ENCODE measurements around the gene PGGHG.

DNA sequence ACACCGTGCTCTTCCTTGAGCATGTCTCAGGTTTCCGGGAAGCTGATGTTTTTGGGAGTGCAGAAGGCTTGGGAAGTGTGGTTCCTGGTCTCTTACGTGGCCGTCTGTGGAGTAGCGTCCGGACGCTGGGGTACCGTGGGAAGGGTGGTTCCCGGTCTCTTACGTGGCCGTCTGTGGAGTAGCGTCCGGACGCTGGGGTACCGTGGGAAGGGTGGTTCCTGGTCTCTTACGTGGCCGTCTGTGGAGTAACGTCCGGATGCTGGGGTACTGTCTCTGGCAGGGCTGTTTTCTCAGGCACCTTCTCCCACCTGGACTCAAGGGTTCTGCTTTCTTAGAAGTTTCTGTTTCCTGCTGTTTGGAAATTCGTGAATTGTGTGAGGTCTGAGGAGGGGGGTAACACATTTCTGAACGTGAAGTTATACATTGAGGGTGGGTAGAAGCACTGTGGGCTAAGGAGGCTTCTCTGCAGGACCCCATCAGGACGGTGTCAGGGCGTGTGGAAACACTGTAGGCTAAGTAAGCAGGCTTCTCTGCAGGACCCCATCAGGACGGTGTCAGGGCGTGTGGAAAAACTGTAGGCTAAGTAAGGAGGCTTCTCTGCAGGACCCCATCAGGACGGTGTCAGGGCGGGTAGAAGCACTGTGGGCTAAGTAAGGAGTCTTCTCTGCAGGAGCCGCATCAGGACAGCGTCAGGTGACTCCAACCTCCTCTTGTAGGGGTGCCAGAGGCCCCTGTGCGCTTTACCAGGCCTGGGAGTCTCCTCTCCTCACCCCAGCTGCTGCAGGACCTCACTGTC, 37.1 kb downstream of the PGGHG start:
- TF ChIP-seq, protein P1, sequence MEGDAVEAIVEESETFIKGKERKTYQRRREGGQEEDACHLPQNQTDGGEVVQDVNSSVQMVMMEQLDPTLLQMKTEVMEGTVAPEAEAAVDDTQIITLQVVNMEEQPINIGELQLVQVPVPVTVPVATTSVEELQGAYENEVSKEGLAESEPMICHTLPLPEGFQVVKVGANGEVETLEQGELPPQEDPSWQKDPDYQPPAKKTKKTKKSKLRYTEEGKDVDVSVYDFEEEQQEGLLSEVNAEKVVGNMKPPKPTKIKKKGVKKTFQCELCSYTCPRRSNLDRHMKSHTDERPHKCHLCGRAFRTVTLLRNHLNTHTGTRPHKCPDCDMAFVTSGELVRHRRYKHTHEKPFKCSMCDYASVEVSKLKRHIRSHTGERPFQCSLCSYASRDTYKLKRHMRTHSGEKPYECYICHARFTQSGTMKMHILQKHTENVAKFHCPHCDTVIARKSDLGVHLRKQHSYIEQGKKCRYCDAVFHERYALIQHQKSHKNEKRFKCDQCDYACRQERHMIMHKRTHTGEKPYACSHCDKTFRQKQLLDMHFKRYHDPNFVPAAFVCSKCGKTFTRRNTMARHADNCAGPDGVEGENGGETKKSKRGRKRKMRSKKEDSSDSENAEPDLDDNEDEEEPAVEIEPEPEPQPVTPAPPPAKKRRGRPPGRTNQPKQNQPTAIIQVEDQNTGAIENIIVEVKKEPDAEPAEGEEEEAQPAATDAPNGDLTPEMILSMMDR (IDR thresholded peaks at IDR 0.05) = no peak
- no peak for TF ChIP-seq POLR2A (IDR thresholded peaks at IDR 0.05)
